ENCODE data around the gene SYNPO2.
"Not testable (repeated sequence)": the region's sequence is repeated elsewhere in the genome, so short reads cannot be mapped to it uniquely, and the experiment has no call there.

SYNPO2 gene

DNA sequence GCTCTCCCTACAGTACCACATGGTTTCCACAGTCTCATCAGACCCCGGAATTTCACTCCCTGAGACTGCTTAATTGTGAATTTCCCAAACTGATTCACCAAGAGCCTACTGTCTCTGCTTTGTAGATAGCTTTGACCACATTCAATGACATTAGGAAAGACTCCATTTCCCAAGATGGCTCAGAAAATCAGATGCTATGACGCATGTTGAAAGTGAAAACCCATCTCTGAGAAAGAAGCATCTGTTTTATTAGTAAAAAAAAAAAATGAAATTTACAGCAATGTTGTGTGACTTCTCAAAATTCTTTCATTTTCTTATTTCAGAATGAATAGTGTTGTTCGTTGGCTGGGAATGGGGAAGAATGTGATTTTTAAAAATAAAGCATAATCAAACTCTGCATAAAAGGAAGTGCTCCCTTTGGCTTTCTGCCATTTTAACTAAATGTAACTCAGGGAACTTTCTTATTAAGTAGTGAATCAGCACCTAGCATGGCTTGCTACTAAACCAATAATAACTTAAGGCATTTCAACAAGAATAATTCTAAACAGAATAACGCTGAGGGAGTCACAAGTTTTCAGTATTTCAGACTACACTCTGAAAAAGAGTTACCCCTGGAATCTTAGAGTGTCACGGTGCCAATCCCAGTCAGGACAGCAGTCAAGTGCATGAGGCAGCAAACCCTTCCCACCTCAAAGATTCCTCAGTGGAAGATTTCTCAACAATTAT lies 149.6 kb downstream of the SYNPO2 start:
- no peak for DNase-seq

DNA sequence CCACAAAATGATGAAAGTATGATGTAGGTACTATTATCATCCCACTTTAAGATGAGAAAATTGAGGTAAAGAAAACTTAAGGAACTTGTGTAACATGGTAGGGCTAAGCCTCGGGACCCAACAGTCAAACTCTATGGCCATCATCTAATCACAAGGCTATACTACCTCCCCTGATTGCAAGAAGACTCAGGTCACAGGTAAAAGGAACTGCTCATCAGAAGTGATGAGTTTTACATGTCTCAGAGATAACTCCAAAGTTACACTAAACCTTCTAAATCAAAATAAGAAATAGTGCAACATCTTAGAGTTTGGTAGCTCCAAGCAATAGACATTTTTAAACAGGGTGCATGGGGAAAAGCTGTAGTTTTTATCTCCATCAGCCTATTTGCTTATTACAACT lies 150.5 kb downstream of the SYNPO2 start:
- DNase-seq: no peak

DNA sequence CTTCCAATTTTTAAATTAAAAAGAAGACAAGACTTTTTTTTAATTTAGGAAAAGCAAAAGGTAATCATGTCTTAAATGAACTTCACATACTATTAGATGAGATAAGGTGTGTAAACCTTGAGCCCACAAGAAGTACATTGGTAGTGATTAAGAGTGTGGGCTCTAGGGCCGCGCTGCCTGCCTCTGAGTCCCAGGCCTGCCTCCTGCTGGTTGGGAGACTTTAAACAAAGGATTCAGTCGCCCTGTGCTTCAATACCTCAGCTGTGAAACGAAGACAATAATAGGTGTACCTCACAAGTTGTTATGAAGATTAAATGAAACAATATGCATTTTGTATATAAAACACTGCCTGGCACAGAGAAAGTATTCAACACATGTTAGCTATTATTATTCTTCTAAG lies 151.1 kb downstream of the SYNPO2 start:
- no peak for DNase-seq

DNA sequence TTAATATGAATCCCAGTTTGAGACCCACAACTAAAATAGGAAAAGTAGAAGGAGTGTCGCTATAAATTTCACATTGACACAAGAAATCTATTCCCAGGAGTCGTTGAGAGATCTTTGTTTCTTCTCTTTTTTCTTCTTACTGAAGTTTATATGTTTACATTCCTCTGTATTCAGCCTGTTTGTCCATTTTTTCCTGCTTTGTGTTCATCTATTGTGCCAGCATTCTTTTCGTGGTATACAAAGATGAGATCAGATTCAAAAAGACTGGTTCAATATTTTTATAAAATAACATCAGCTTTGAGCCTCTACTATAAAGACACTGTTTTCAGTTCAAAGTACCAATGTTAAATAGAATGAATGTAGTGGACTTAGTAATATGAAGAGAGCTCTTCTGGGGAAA lies 151.6 kb downstream of the SYNPO2 start:
- DNase-seq: no peak

DNA sequence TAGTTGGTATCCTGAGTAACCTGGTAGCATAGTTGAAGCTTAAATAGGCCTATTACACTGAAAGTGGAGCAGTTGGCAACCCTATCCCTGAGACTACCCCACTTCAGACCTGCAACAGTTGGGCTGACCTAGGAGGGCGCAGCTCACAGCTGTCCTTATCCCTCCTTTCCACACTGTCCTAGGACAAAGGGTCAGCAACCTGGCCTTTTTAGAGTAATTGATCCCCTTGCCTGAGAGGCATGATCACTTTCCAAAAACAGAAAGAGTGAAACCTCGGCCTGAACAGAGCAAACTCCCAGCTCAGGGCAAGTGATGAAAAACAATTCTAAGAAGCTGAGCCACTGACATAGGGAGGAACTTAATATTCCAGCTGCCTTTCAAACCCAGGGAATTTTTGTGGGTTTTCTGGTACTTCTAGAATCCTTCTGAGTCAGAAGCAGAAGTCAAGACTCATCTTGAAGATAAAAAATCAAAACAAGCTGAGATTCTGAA lies 152.1 kb downstream of the SYNPO2 start:
- no peak for DNase-seq

DNA sequence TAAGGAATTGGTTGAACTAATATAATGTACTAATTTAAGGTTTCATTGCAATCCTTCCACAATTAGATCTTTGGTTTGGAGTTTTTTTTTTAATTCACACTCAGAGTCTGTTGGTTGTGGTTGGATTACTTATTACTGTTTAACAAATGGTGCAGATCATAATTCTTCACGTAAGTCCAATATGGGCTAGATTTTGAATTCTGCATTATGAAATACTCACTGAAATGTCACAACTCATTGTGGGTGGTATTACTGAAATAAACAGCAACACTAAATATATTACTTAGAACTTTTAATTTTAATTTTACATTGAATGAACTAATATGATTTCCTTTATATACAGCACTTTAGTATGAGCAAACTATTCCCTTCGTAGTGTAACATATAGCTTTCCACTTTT lies 152.7 kb downstream of the SYNPO2 start:
- DNase-seq: no peak

DNA sequence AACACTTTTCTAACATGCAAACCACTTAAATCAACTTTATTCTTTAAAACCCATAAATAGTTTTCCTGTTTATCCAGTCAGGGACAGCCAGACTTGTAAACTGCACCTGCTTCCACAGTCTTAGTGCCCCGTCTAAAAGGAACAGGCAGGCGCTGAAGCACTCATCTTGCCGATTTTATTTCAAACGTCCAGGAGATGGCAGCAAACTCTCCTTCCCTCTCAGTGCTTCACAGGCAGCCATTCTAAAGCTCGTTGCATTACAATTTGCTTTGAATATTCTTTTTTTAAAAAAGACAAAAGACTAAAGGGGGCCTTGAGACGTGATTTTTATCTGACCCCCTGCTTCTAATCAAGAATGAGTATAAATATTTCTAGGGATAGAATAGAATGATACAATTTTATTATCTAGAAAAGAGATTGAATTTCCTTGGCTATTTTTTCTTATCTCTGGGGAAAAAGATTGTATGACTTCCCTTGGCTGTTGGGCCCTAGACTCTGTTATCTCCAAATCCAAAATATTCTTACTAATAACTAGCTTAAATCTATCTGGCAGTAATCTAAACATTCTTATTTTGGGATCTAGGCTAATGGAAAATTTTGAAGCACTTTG lies 153.4 kb downstream of the SYNPO2 start:
- peak; percentile 57 for DNase-seq

DNA sequence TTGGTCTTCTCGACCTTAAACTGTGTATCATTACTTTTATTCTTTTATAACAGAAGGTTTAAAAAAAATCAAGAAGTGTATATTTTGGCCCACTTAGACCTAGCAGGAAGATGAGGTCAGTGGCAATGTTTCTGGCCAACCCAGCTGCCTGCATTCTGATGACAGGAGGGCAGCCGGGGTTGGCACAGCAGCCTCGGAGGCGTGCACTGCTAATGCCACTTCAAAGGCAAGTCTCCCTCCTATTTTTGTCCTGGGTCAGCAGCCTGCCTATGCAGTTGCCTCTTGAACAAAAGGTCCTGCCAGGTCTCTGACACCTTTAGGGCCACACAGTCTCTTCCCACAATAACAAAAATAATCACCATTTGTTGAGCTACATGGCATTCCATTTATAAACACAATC lies 157.6 kb downstream of the SYNPO2 start:
- DNase-seq: no peak

DNA sequence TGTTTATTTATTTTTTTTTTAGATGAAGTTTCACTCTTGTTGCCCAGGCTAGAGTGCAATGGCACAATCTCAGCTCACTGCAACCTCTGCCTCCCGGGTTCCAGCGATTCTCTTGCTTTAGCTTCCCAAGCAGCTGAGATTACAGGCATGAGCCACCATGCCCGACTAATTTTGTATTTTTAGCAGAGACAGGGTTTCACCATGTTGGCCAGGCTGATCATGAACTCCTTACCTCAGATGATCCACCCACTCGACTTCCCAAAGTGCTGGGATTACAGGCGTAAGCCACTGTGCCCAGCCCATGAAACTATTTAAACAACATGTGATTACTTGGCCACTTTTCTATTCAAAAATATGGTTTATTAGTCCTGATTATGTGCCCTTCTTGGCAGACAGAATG lies 158.4 kb downstream of the SYNPO2 start:
- not testable (repeated sequence) for DNase-seq

DNA sequence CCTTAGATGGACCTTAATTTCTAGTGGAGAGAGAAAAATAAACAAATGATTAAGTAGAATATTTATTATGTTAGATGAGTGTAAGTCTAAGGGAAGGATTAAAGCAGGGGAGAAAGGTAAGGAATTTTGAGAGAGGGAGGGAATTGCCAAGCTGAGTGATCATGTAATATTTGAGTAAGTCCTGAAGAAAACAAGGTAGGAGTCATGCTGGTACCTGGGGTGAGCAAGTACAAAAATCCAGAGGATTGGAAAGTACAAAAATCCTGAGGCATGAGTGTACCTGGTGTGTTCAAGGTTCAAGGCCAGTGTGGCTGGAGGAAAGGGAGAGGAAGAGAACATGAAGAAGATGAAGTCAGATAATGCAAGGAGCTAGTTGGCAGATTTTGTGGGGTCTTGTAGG lies 159.8 kb downstream of the SYNPO2 start:
- DNase-seq: no peak

DNA sequence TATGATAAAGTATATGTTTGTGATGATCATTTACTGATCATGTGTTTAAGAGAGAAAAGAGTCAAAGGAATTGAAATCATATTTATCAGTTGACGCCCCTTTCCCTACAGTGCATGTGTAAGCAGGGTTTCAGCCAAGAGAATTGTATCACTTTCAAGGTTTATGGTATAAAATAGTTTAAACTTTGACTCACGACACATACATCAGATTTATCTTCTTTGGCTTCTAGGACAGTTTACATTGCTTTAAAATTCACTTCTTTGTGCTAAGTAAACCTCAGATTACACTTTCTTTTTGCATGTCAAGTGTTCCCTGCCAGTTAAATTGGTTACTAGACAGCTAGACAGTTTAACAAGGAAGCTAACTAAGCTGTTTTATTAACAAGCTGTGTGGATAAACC lies 160.7 kb downstream of the SYNPO2 start:
- no peak for DNase-seq

DNA sequence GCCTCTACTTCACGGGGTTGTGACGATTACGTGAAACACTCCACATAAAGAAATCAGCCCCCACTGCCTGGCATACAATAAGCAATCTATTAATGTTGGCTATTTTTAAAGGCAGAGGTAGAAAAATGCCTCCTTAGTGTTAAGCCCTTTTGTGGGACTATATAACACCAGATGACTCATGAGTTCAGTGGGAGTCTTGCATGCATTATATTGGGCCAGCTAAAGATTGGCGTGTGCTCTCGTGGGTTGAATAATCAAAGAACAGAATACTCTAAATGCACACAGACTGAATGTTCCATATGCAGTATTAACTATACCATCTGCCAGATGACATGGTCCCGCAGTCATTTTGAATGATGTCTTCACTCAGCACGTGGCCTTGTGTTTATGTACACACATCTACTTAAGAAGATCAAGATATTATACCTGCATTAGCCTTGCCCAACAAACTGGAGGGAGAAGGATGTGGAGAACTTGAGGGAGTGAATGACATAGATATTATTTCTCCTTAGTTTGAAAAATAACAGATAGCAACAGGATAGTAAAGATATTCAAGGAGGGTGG lies 162.0 kb downstream of the SYNPO2 start:
- no peak for DNase-seq

DNA sequence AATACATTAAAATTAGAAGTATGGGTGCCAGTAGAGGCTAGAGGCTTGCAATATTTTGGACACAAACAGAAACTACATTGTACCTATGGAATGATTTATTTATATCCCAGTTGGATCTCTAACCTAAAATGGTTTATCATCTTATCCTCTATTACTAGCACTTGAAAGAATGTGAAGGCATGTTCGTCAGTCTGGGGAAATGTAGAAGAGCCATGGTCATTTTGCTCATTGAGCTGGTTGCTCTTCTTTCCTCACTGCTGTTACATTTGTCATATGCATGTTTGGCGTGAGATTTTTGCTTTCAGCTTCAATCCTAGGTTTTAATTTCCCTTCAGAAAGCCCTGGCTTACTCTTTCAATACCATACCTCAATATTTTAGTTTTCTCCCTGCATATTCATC lies 164.6 kb downstream of the SYNPO2 start:
- no peak for DNase-seq

DNA sequence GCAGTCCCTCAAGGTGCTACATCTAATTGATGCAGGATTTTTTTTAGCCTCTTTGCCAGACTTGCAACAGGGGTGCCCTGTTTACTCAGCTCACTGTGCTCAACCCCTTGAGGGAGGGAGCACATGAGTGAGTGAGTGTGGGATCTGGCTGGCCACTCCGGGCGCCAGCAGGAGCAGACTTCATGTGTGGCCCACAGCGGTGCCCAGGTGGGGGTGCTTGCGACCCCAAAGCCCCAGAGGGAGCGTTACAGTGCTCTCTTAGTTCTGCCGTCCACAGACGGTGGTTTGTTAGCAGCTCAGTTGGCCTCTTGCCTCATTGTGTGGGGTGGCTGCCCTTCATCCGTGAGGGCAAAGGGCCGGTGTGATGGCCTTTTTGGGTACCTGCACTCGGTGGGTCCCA lies 165.3 kb downstream of the SYNPO2 start:
- no peak for DNase-seq

DNA sequence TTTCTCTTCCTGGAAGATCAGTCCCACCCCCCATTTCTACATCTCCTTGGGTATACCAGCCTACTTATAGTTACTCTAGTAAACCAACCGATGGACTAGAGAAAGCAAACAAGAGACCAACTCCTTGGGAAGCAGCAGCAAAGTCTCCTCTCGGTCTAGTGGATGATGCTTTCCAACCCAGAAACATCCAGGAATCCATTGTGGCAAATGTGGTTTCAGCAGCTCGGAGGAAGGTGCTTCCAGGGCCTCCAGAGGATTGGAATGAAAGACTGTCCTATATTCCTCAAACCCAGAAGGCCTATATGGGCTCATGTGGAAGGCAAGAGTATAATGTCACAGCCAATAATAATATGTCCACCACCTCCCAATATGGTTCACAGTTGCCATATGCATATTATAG lies 168.8 kb downstream of the SYNPO2 start:
- no peak for DNase-seq

DNA sequence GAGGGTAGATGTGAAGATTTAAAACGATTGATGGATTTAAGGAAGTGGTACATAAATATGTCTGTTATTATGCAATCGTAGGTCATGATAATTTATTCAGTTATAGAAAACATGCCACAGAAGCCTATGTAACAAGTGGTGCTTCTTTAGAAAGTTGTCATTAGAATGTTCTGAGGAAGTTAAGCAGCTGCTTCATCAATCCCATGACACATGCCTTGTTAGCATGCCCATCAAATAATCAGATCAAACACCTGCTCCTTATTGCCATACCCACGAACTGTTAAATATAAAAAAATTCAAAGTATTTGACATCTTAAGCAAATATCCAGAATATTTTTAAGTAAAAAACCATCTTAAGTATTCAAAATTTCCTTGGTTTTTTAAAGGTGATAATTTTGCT lies 170.6 kb downstream of the SYNPO2 start:
- no peak for DNase-seq

DNA sequence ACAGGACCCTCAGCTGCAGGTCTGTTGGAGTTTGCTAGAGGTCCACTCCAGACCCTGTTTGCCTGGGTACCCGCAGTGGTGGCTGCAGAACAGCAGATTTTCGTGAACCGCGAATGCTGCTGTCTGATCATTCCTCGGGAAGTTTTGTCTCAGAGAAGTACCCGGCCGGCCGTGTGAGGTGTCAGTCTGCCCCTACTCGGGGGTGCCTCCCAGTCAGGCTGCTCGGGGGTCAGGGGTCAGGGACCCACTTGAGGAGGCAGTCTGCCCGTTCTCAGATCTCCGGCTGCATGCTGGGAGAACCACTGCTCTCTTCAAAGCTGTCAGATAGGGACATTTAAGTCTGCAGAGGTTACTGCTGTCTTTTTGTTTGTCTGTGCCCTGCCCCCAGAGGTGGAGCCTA lies 178.5 kb downstream of the SYNPO2 start:
- DNase-seq: not testable (repeated sequence)

DNA sequence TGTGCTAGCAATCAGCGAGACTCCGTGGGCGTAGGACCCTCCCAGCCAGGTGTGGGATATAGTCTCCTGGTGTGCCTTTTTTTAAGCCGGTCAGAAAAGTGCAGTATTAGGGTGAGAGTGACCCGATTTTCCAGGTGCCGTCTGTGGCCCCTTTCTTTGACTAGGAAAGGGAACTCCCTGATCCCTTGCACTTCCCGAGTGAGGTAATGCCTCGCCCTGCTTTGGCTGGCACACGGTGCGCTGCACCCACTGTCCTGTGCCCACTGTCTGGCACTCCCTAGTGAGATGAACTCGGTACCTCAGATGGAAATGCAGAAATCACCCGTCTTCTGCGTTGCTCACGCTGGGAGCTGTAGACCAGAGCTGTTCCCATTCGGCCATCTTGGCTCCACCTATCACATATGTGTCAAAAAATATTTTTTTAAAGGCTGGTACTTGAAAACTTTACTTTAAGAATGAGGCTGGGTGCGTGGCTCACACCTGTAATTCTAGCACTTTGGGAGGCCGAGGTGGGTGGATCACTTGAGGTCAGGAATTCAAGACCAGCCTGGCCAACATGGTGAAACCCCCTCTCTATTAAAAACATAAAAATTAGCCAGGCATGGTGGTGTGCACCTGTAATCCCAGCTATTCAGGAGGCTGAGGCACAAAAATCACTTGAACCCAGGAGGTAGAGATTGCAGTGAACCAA lies 179.2 kb downstream of the SYNPO2 start:
- DNase-seq: not testable (repeated sequence)

DNA sequence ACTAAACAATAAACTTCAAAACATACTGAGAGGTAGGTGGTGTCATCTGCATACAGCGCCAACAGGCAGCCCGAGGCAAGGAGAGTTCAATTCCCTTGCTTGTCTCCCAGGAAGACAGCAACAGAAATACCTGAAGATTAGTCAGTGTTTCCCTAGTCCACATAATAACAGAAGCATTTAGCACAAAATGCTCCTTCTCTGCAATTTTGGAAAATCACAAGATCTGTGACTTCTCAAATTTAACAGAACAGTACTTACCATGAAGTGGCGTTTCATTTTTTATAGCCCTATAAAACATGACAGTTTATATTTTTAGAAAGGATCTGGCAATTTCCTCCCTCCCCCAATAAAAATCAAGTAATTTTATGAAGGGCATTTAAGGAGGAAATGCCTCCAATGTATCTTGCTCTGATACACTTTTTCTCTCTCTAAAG lies 179.9 kb downstream of the SYNPO2 start:
- no peak for DNase-seq

DNA sequence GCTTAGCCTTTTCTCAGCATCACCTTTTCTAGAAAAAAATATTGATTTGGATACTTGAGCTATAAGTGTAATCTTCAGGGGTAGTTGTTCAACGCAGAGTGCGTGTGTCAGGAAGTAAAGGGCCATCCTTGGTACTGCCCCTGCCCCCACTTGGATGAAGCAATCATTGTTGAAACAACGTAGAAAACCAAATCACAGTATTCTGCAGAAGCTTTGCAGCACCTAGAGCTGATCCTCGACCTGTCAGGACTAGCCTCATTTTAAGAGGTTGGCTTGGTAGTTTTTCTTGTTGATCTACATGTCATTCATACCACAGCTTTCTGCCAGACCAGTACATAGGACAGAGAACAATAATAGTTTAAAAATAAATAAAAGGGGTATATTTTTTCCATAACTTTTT lies 181.6 kb downstream of the SYNPO2 start:
- no peak for DNase-seq

DNA sequence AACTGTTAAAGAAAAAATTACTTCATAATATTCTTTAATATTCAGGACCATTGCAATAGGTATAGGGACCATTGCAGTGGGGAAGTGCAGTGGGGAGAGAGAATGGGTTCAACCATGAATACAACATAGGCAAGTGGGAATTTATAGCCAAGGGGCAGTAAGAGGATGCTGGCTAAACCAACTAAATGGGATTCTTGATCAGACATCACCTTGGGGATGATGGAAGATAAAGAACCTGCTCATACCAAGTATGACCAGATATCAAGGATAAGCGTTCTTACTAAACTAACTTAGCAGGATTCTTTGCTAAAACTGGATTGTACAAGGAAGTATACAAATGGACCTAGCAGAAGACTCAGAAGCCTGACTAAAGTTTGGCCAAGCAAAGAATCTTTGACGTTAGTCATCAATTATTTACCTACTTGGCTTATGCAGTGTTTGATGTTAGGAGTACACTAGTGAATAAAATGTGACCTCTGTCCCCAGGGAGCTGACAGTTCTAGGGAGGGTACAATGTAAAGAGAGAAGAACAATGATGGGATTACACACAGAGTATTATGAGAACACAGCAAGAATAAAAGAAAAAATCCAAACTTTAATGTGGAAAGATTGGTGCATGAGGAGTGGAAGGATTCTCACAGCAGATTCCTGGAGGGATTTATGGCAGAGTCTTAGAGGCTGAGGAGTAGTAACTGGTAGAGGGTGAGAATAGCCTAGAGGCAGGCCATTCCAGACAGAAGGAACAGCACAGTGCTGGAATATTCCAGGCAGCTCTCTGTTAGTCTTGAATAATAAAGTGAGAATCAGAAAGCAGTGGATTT lies 192.3 kb downstream of the SYNPO2 start:
- DNase-seq: no peak

DNA sequence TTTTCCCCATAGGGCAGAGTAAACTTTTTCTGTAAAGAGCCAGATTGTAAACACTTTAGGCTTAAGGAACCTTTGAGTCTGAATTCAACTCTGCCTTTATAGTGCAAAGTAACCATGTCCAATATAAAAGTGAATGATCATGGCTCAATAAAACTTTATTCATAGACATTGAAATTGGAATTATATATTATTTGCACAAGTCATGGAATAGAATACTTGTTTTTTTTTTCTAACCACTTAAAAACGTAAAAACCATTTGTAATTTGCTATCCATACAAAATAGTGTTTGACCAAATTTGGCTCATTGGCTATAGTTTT lies 192.8 kb downstream of the SYNPO2 start:
- DNase-seq: no peak

DNA sequence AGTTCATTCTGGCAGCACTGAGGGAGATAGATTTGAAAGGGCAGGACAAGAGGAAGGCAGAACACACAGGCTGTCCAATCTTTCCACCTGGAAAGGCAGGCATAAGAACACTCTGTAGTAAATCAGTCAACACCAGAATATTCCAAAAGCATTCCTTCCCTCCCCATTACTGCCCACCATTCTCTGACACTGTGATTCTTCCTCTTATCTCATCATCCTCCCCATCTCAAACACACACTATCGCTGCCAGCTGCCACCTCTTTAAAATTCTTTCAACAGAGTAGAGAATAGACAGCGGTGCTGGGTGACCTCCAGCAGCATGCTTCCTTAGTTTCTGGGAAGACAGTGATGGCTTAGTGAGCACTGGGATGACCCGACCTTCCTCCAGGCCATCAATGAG lies 193.3 kb downstream of the SYNPO2 start:
- no peak for DNase-seq

All from NCI-H1092 treated with DMSO at 0.1 percent for 48 hours (cell line).